H9 (cell line): ENCODE results near the gene GJD4. TPM values are rescaled to one million over a fixed set of nuclear protein-coding genes. Genes with fewer than 3 reads are reported as not detected.

Experiments
- DNase-seq: peaks from one replicate; pipeline ENCODE4 v3.0.0-alpha.2; 2017
- H2AFZ ChIP-seq: one replicate; pipeline ENCODE4 v1.6.1; 2013; ENCODE audit warnings: mild to moderate bottlenecking, low read length, control low read depth, moderate library complexity
- H2AK5ac ChIP-seq: 2 replicates; pipeline ENCODE4 v1.6.1; 2013; ENCODE audit warnings: low read length, control low read depth, mixed read lengths; ENCODE audit not compliant: insufficient read length
- H2BK120ac ChIP-seq: one replicate; pipeline ENCODE4 v1.6.1; 2013; ENCODE audit warnings: low read depth, mild to moderate bottlenecking, low read length, control low read depth, inconsistent platforms; ENCODE audit not compliant: poor library complexity, severe bottlenecking
- H2BK12ac ChIP-seq: 2 replicates; pipeline ENCODE4 v1.6.1; 2013; ENCODE audit warnings: low read length, control low read depth, mixed read lengths, low read depth; ENCODE audit not compliant: insufficient read length
- H2BK15ac ChIP-seq: 2 replicates; pipeline ENCODE4 v1.6.1; 2013; ENCODE audit warnings: low read depth, low read length, control low read depth
- H2BK20ac ChIP-seq: one replicate; pipeline ENCODE4 v1.6.1; 2013; ENCODE audit warnings: low read depth, mild to moderate bottlenecking, low read length, control low read depth, inconsistent platforms; ENCODE audit not compliant: poor library complexity, severe bottlenecking
- H2BK5ac ChIP-seq: 2 replicates; pipeline ENCODE4 v1.6.1; 2013; ENCODE audit warnings: low read length, control low read depth, mixed read lengths; ENCODE audit not compliant: insufficient read length
- H3K14ac ChIP-seq: 2 replicates; pipeline ENCODE4 v1.6.1; 2013; ENCODE audit warnings: low read length, control low read depth; ENCODE audit not compliant: insufficient read depth
- H3K18ac ChIP-seq: 2 replicates; pipeline ENCODE4 v1.6.1; 2013; ENCODE audit warnings: low read depth, mild to moderate bottlenecking, mixed read lengths, low read length, control low read depth; ENCODE audit not compliant: insufficient read length
- H3K23ac ChIP-seq: 2 replicates; pipeline ENCODE4 v1.6.1; 2013; ENCODE audit warnings: low read length, control low read depth, mixed read lengths, low read depth; ENCODE audit not compliant: insufficient read length
- H3K23me2 ChIP-seq: 2 replicates; pipeline ENCODE4 v1.6.1; 2013; ENCODE audit warnings: low read depth, mild to moderate bottlenecking, mixed read lengths, low read length, control low read depth; ENCODE audit not compliant: insufficient read length, poor library complexity, severe bottlenecking
- H3K27ac ChIP-seq: 2 replicates; pipeline ENCODE4 v1.5.1; 2013; ENCODE audit warnings: low read length, control low read depth, mixed read lengths, low read depth; ENCODE audit not compliant: insufficient read length
- H3K27me3 ChIP-seq: 2 replicates; pipeline ENCODE4 v1.6.1; 2013; ENCODE audit warnings: low read length, control low read depth, inconsistent platforms; ENCODE audit not compliant: insufficient read depth
- H3K4ac ChIP-seq: 2 replicates; pipeline ENCODE4 v1.6.1; 2013; ENCODE audit warnings: low read depth, mild to moderate bottlenecking, control low read depth, inconsistent platforms, low read length, moderate library complexity
- H3K4me1 ChIP-seq: 2 replicates; pipeline ENCODE4 v1.6.1; 2013; ENCODE audit warnings: low read length, control low read depth, inconsistent platforms; ENCODE audit not compliant: insufficient read depth
- H3K4me2 ChIP-seq: 2 replicates; pipeline ENCODE4 v1.6.1; 2013; ENCODE audit warnings: low read length, control low read depth, mixed read lengths; ENCODE audit not compliant: insufficient read length, insufficient read depth
- H3K56ac ChIP-seq: 2 replicates; pipeline ENCODE4 v1.6.1; 2013; ENCODE audit warnings: low read depth, mild to moderate bottlenecking, mixed read lengths, low read length, control low read depth; ENCODE audit not compliant: insufficient read length
- H3K79me1 ChIP-seq: 2 replicates; pipeline ENCODE4 v1.6.1; 2013; ENCODE audit warnings: low read depth, mild to moderate bottlenecking, moderate library complexity, low read length, control low read depth, inconsistent platforms; ENCODE audit not compliant: insufficient read depth, poor library complexity, severe bottlenecking
- H3K79me2 ChIP-seq: 2 replicates; pipeline ENCODE4 v1.6.1; 2013; ENCODE audit warnings: low read length, control low read depth, inconsistent platforms; ENCODE audit not compliant: insufficient read depth
- H3K9ac ChIP-seq: 2 replicates; pipeline ENCODE4 v1.6.1; 2013; ENCODE audit warnings: low read length, control low read depth, mixed read lengths; ENCODE audit not compliant: insufficient read length; ENCODE audit errors: extremely low read depth
- H3K9me3 ChIP-seq: one replicate; pipeline ENCODE4 v1.6.1; 2013; ENCODE audit warnings: low read depth, low read length, inconsistent platforms; ENCODE audit not compliant: control insufficient read depth
- H3T11ph ChIP-seq: one replicate; pipeline ENCODE4 v1.6.1; 2013; ENCODE audit warnings: mild to moderate bottlenecking, low read length, control low read depth, inconsistent platforms
- H4K20me1 ChIP-seq: one replicate; pipeline ENCODE4 v1.6.1; 2013; ENCODE audit not compliant: control insufficient read depth, insufficient read length, insufficient read depth
- H4K5ac ChIP-seq: 2 replicates; pipeline ENCODE4 v1.6.1; 2013; ENCODE audit warnings: low read depth, mild to moderate bottlenecking, mixed read lengths, low read length, control low read depth; ENCODE audit not compliant: insufficient read length
- H4K8ac ChIP-seq: replicated peaks from 2 replicates; pipeline ENCODE4 v1.6.1; 2013; ENCODE audit warnings: low read length, control low read depth, mixed read lengths, low read depth; ENCODE audit not compliant: insufficient read length
- H4K91ac ChIP-seq: 2 replicates; pipeline ENCODE4 v1.6.1; 2013; ENCODE audit warnings: low read depth, mild to moderate bottlenecking, moderate library complexity, mixed read lengths, low read length, control low read depth; ENCODE audit not compliant: insufficient read length
- H3K27ac Mint-ChIP-seq, 3 experiments: 2 replicates in 2 of 3; 3 replicates in 1 of 3; pipeline ENCODE4 v1.8.0; 2020 to 2021; ENCODE audit warnings: mixed read lengths in 3 of 3, mild to moderate bottlenecking in 1 of 3, moderate library complexity in 1 of 3
- H3K27me3 Mint-ChIP-seq: 2 replicates; pipeline ENCODE4 v1.8.0; 2021; ENCODE audit warnings: low read depth, mild to moderate bottlenecking, moderate library complexity, mixed read lengths
- H3K36me3 Mint-ChIP-seq, 3 experiments: 2 replicates in 2 of 3; 3 replicates in 1 of 3; pipeline ENCODE4 v1.8.0; 2020 to 2021; ENCODE audit warnings: low read depth in 3 of 3, mixed read lengths in 3 of 3; ENCODE audit not compliant: insufficient read depth in 1 of 3
- H3K4me1 Mint-ChIP-seq, 2 experiments: 2 replicates each; pipeline ENCODE4 v1.8.0; 2020; ENCODE audit warnings: mixed read lengths in 2 of 2
- H3K4me3 Mint-ChIP-seq, 2 experiments: 2 replicates in 1 of 2; 3 replicates in 1 of 2; pipeline ENCODE4 v1.8.0; 2020 to 2021; ENCODE audit warnings: mild to moderate bottlenecking in 2 of 2, mixed read lengths in 2 of 2, moderate library complexity in 1 of 2
- H3K9me3 Mint-ChIP-seq, 2 experiments: 2 replicates in 1 of 2; 3 replicates in 1 of 2; pipeline ENCODE4 v1.8.0; 2020; ENCODE audit warnings: mild to moderate bottlenecking in 2 of 2, mixed read lengths in 2 of 2, moderate library complexity in 1 of 2
- WGBS: extraction: QIAGEN DNeasy Blood & Tissue Kit; methylation state at CpG from one replicate; pipeline ENCODE4 v1.1.7; 2013; ENCODE audit warnings: missing lambda C conversion rate, low lambda C conversion rate, mixed read lengths; ENCODE audit not compliant: insufficient read length; ENCODE audit errors: extremely low coverage; 5-methylcytosine and 5-hydroxymethylcytosine counted together
- total RNA-seq: library from RNA; stranded (reverse); gene quantifications from 2 replicates; pipeline ENCODE4 v1.2.1, GENCODE V29; 2021
- TF ChIP-seq, protein P1 (sequence below): fragments of 200-600 bp; sonication (generic); conservative IDR thresholded peaks from 3 replicates; pipeline ENCODE4 v1.8.0; 2021; ENCODE audit warnings: antibody characterized with exemption, mild to moderate bottlenecking

Gene GJD4
- total RNA-seq, 1 experiment from 2014 or later, result not detected

- H3K4ac ChIP-seq, result no peak overlapping the region
- H3K14ac ChIP-seq, result no peak overlapping the region
- TF ChIP-seq, protein P1, sequence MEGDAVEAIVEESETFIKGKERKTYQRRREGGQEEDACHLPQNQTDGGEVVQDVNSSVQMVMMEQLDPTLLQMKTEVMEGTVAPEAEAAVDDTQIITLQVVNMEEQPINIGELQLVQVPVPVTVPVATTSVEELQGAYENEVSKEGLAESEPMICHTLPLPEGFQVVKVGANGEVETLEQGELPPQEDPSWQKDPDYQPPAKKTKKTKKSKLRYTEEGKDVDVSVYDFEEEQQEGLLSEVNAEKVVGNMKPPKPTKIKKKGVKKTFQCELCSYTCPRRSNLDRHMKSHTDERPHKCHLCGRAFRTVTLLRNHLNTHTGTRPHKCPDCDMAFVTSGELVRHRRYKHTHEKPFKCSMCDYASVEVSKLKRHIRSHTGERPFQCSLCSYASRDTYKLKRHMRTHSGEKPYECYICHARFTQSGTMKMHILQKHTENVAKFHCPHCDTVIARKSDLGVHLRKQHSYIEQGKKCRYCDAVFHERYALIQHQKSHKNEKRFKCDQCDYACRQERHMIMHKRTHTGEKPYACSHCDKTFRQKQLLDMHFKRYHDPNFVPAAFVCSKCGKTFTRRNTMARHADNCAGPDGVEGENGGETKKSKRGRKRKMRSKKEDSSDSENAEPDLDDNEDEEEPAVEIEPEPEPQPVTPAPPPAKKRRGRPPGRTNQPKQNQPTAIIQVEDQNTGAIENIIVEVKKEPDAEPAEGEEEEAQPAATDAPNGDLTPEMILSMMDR, result no peak
- H3K18ac ChIP-seq, result no peak overlapping the region
- no peak overlapping the region for H2BK20ac ChIP-seq
- Mint-ChIP-seq H3K4me3 (peak overlapping the region; percentile 41 to 72), H3K36me3 (no peaks in the 10 kb centered on the region; a peak in 1 of 7 replicates), H3K27ac (no peak overlapping the region), H3K27me3 (peaks cover 13% of the 10 kb centered on the region), H3K4me1 (peaks cover 46 to 47% of the 10 kb centered on the region in 2 experiments), H3K9me3 (no peaks in the 10 kb centered on the region)
- H3K27me3 ChIP-seq, result peaks cover 6% of the 10 kb centered on the region; the same call in 1 of the 2 replicates
- no CpG with 5 or more reads among the region's 7 CpGs for WGBS
- H3K27ac ChIP-seq, result no peak overlapping the region
- no peak overlapping the region for H2BK5ac ChIP-seq
- no peak overlapping the region for H2AFZ ChIP-seq
- no peak overlapping the region for H4K91ac ChIP-seq
- no peak for DNase-seq
- H3K79me2 ChIP-seq, result no peaks in the 10 kb centered on the region
- H3K4me1 ChIP-seq, result peaks cover 7% of the 10 kb centered on the region; the same call in 1 of the 2 replicates
- no peak overlapping the region for H2BK15ac ChIP-seq
- H3K9ac ChIP-seq, result no peak overlapping the region
- no peak overlapping the region for H3T11ph ChIP-seq
- no peaks in the 10 kb centered on the region for H3K9me3 ChIP-seq
- H4K5ac ChIP-seq, result no peak overlapping the region
- peak overlapping the region; percentile 48 for H3K4me2 ChIP-seq
- H4K20me1 ChIP-seq, result no peaks in the 10 kb centered on the region
- H2BK12ac ChIP-seq, result no peak overlapping the region
- peaks cover 3% of the 10 kb centered on the region for H3K23me2 ChIP-seq
- H3K23ac ChIP-seq, result no peak overlapping the region
- H2BK120ac ChIP-seq, result no peak overlapping the region
- H3K56ac ChIP-seq, result no peak overlapping the region
- H4K8ac ChIP-seq, result no peak overlapping the region
- H2AK5ac ChIP-seq, result no peak overlapping the region
- no peaks in the 10 kb centered on the region for H3K79me1 ChIP-seq
Observed at GRCh38 chr10:35636956-35637355, 31.8 kb downstream of the GJD4 start.
